ENCODE measurements around the gene CLEC2L. TPM values are rescaled to one million over a fixed set of nuclear protein-coding genes. Genes with fewer than 3 reads are reported as not detected.

The CLEC2L gene
- total RNA-seq, 1 donor from 2014 or later = 0.52 TPM

DNA sequence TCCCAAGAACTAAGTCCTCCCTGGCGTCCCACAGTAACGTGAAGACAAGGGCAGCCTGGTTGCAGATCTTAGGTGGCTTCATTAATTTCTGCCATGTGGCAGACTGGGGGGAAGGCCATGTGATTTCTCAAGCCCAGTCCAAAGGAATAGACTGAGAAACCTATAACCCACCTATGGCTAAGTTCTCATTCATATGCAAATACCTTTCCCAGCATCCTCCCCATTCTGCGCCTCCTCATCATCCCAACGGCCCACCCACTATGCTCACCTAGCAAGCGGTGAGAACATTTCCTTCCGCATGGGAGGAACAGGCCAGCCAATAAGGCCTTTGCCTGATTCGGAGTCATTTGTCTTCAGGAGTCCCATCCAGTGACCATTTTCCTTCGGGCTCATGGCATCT, 8.2 kb upstream of the CLEC2L start:
- Histone ChIP-seq H3K9ac (ENCODE audit: low read depth in 1 of 3, low read length in 3 of 3) (no peak overlapping the region), H3K36me3 (ENCODE audit: control insufficient read depth in 3 of 3, insufficient read depth in 3 of 3, low read length in 3 of 3) (no peaks in the 10 kb centered on the region), H3K27ac (ENCODE audit: low read depth, low read length) (no peak overlapping the region), H3K27me3 (ENCODE audit: control insufficient read depth in 3 of 3, insufficient read depth in 3 of 3, low read length in 3 of 3) (no peaks in the 10 kb centered on the region), H3K4me3 (ENCODE audit: low read length in 3 of 3) (no peak overlapping the region), H3K9me3 (ENCODE audit: control insufficient read depth in 3 of 3, low read length in 3 of 3) (no peaks in the 10 kb centered on the region), H3K4me1 (ENCODE audit: control insufficient read depth in 3 of 3, insufficient read depth in 3 of 3, low read length in 3 of 3) (no peaks in the 10 kb centered on the region)

GRCh38 chr7:139521439-139521838, 2.0 kb upstream of the CLEC2L start:
- H3K27me3 ChIP-seq (ENCODE audit: control insufficient read depth in 3 of 3, insufficient read depth in 3 of 3, low read length in 3 of 3) = peaks cover 25 to 35% (median 25%) of the 10 kb centered on the region in 3 donors
- no peak overlapping the region for H3K27ac ChIP-seq (ENCODE audit: low read depth, low read length)
- H3K9ac ChIP-seq (ENCODE audit: low read depth in 1 of 3, low read length in 3 of 3) = no peak overlapping the region
- no peaks in the 10 kb centered on the region for H3K36me3 ChIP-seq (ENCODE audit: control insufficient read depth in 3 of 3, insufficient read depth in 3 of 3, low read length in 3 of 3)
- peaks cover 0 to 6% (median 2%) of the 10 kb centered on the region in 3 donors for H3K4me1 ChIP-seq (ENCODE audit: control insufficient read depth in 3 of 3, insufficient read depth in 3 of 3, low read length in 3 of 3)
- no peaks in the 10 kb centered on the region for H3K9me3 ChIP-seq (ENCODE audit: control insufficient read depth in 3 of 3, low read length in 3 of 3)
- H3K4me3 ChIP-seq (ENCODE audit: low read length in 3 of 3) = no peak overlapping the region

DNA sequence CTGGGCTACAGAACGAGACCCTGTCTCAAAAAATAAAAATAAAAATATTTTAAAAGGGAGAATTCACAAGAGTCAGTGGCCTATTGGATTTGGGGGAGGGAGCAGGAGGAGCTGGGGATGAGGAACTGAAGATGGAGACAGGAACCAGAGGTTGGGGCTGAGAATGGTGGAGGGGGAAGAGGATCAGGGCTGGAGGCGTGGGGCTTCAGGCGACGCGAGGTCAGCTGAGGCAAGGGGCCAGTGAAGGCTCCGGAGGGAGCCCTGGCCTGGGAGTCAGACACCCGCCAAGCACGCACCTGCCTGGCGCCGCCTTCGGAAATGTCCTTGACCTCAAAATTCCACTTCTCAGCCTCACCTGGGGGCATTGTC, 671 bp upstream of the CLEC2L start:
- H3K27ac ChIP-seq (ENCODE audit: low read depth, low read length) = no peak overlapping the region
- H3K27me3 ChIP-seq (ENCODE audit: control insufficient read depth in 3 of 3, insufficient read depth in 3 of 3, low read length in 3 of 3) = peaks cover 25 to 36% (median 25%) of the 10 kb centered on the region in 3 donors
- peaks cover 0 to 6% (median 2%) of the 10 kb centered on the region in 3 donors for H3K4me1 ChIP-seq (ENCODE audit: control insufficient read depth in 3 of 3, insufficient read depth in 3 of 3, low read length in 3 of 3)
- no peak overlapping the region for H3K9ac ChIP-seq (ENCODE audit: low read depth in 1 of 3, low read length in 3 of 3)
- H3K9me3 ChIP-seq (ENCODE audit: control insufficient read depth in 3 of 3, low read length in 3 of 3) = no peaks in the 10 kb centered on the region
- H3K36me3 ChIP-seq (ENCODE audit: control insufficient read depth in 3 of 3, insufficient read depth in 3 of 3, low read length in 3 of 3) = no peaks in the 10 kb centered on the region
- peak overlapping the region in 1 of 3 donors; percentile 45 for H3K4me3 ChIP-seq (ENCODE audit: low read length in 3 of 3)

GRCh38 chr7:139523968-139524815, 707 bp downstream of the CLEC2L start:
- Histone ChIP-seq H3K36me3 (ENCODE audit: control insufficient read depth in 3 of 3, insufficient read depth in 3 of 3, low read length in 3 of 3) (no peaks in the 10 kb centered on the region), H3K27ac (ENCODE audit: low read depth, low read length) (no peak overlapping the region), H3K4me3 (ENCODE audit: low read length in 3 of 3) (no peak overlapping the region), H3K4me1 (ENCODE audit: control insufficient read depth in 3 of 3, insufficient read depth in 3 of 3, low read length in 3 of 3) (peaks cover 0 to 6% (median 2%) of the 10 kb centered on the region in 3 donors), H3K27me3 (ENCODE audit: control insufficient read depth in 3 of 3, insufficient read depth in 3 of 3, low read length in 3 of 3) (peaks cover 25 to 36% (median 25%) of the 10 kb centered on the region in 3 donors), H3K9me3 (ENCODE audit: control insufficient read depth in 3 of 3, low read length in 3 of 3) (no peaks in the 10 kb centered on the region), H3K9ac (ENCODE audit: low read depth in 1 of 3, low read length in 3 of 3) (no peak overlapping the region)

GRCh38 chr7:139525239-139525638, 1.8 kb downstream of the CLEC2L start:
- H3K4me3 ChIP-seq (ENCODE audit: low read length in 3 of 3) = no peak overlapping the region
- H3K27me3 ChIP-seq (ENCODE audit: control insufficient read depth in 3 of 3, insufficient read depth in 3 of 3, low read length in 3 of 3) = peaks cover 25 to 36% (median 25%) of the 10 kb centered on the region in 3 donors

GRCh38 chr7:139525750-139526149, 2.3 kb downstream of the CLEC2L start:
- Histone ChIP-seq H3K9ac (ENCODE audit: low read depth in 1 of 3, low read length in 3 of 3) (no peak overlapping the region), H3K27me3 (ENCODE audit: control insufficient read depth in 3 of 3, insufficient read depth in 3 of 3, low read length in 3 of 3) (peaks cover 25 to 36% (median 25%) of the 10 kb centered on the region in 3 donors), H3K36me3 (ENCODE audit: control insufficient read depth in 3 of 3, insufficient read depth in 3 of 3, low read length in 3 of 3) (no peaks in the 10 kb centered on the region), H3K27ac (ENCODE audit: low read depth, low read length) (no peak overlapping the region), H3K4me1 (ENCODE audit: control insufficient read depth in 3 of 3, insufficient read depth in 3 of 3, low read length in 3 of 3) (peaks cover 0 to 6% (median 2%) of the 10 kb centered on the region in 3 donors), H3K4me3 (ENCODE audit: low read length in 3 of 3) (no peak overlapping the region), H3K9me3 (ENCODE audit: control insufficient read depth in 3 of 3, low read length in 3 of 3) (no peaks in the 10 kb centered on the region)

More at GRCh38 chr7:139525239-139525638, 1.8 kb downstream of the CLEC2L start:
- Histone ChIP-seq H3K9me3 (ENCODE audit: control insufficient read depth in 3 of 3, low read length in 3 of 3) (no peaks in the 10 kb centered on the region), H3K27ac (ENCODE audit: low read depth, low read length) (no peak overlapping the region), H3K9ac (ENCODE audit: low read depth in 1 of 3, low read length in 3 of 3) (no peak overlapping the region), H3K36me3 (ENCODE audit: control insufficient read depth in 3 of 3, insufficient read depth in 3 of 3, low read length in 3 of 3) (no peaks in the 10 kb centered on the region), H3K4me1 (ENCODE audit: control insufficient read depth in 3 of 3, insufficient read depth in 3 of 3, low read length in 3 of 3) (peaks cover 0 to 6% (median 2%) of the 10 kb centered on the region in 3 donors)

- H3K4me1 ChIP-seq (ENCODE audit: control insufficient read depth in 3 of 3, insufficient read depth in 3 of 3, low read length in 3 of 3) = peaks cover 0 to 6% (median 2%) of the 10 kb centered on the region in 3 donors
- no peaks in the 10 kb centered on the region for H3K36me3 ChIP-seq (ENCODE audit: control insufficient read depth in 3 of 3, insufficient read depth in 3 of 3, low read length in 3 of 3)
- no peak overlapping the region for H3K4me3 ChIP-seq (ENCODE audit: low read length in 3 of 3)
- H3K9ac ChIP-seq (ENCODE audit: low read depth in 1 of 3, low read length in 3 of 3) = no peak overlapping the region
- H3K9me3 ChIP-seq (ENCODE audit: control insufficient read depth in 3 of 3, low read length in 3 of 3) = no peaks in the 10 kb centered on the region
- peaks cover 16 to 26% (median 16%) of the 10 kb centered on the region in 3 donors for H3K27me3 ChIP-seq (ENCODE audit: control insufficient read depth in 3 of 3, insufficient read depth in 3 of 3, low read length in 3 of 3)
- H3K27ac ChIP-seq (ENCODE audit: low read depth, low read length) = no peak overlapping the region
Measured at GRCh38 chr7:139526578-139527544, 3.4 kb downstream of the CLEC2L start.

- H3K27me3 ChIP-seq (ENCODE audit: control insufficient read depth in 3 of 3, insufficient read depth in 3 of 3, low read length in 3 of 3) = peaks cover 0 to 4% (median 0%) of the 10 kb centered on the region in 3 donors
- no peak overlapping the region for H3K9ac ChIP-seq (ENCODE audit: low read depth in 1 of 3, low read length in 3 of 3)
- no peaks in the 10 kb centered on the region for H3K9me3 ChIP-seq (ENCODE audit: control insufficient read depth in 3 of 3, low read length in 3 of 3)
- no peaks in the 10 kb centered on the region for H3K4me1 ChIP-seq (ENCODE audit: control insufficient read depth in 3 of 3, insufficient read depth in 3 of 3, low read length in 3 of 3)
- no peaks in the 10 kb centered on the region for H3K36me3 ChIP-seq (ENCODE audit: control insufficient read depth in 3 of 3, insufficient read depth in 3 of 3, low read length in 3 of 3)
- no peak overlapping the region for H3K27ac ChIP-seq (ENCODE audit: low read depth, low read length)
- H3K4me3 ChIP-seq (ENCODE audit: low read length in 3 of 3) = no peak overlapping the region
Measured at GRCh38 chr7:139531094-139531493, 7.6 kb downstream of the CLEC2L start.

- Histone ChIP-seq H3K9me3 (ENCODE audit: control insufficient read depth in 3 of 3, low read length in 3 of 3) (no peaks in the 10 kb centered on the region), H3K4me3 (ENCODE audit: low read length in 3 of 3) (no peak overlapping the region), H3K27ac (ENCODE audit: low read depth, low read length) (no peak overlapping the region), H3K9ac (ENCODE audit: low read depth in 1 of 3, low read length in 3 of 3) (no peak overlapping the region), H3K36me3 (ENCODE audit: control insufficient read depth in 3 of 3, insufficient read depth in 3 of 3, low read length in 3 of 3) (no peaks in the 10 kb centered on the region), H3K27me3 (ENCODE audit: control insufficient read depth in 3 of 3, insufficient read depth in 3 of 3, low read length in 3 of 3) (no peaks in the 10 kb centered on the region), H3K4me1 (ENCODE audit: control insufficient read depth in 3 of 3, insufficient read depth in 3 of 3, low read length in 3 of 3) (no peaks in the 10 kb centered on the region)
Measured at GRCh38 chr7:139532636-139533155, 9.2 kb downstream of the CLEC2L start.

Data from skeletal muscle tissue (tissue), 4 donors.